Activated T-cell treated with anti-CD3 and anti-CD28 coated beads, Interleukin-2, amount 50 U/mL, for 48 hours (primary cell): ENCODE results near the gene ZCCHC10.
"Not testable (repeated sequence)": the region's sequence is repeated elsewhere in the genome, so short reads cannot be mapped to it uniquely, and the experiment has no call there.

ENCODE experiments used
- DNase-seq, 2 experiments: peaks; one replicate each; pipeline ENCODE4 v3.0.0-alpha.2; 2020

Gene ZCCHC10

DNA sequence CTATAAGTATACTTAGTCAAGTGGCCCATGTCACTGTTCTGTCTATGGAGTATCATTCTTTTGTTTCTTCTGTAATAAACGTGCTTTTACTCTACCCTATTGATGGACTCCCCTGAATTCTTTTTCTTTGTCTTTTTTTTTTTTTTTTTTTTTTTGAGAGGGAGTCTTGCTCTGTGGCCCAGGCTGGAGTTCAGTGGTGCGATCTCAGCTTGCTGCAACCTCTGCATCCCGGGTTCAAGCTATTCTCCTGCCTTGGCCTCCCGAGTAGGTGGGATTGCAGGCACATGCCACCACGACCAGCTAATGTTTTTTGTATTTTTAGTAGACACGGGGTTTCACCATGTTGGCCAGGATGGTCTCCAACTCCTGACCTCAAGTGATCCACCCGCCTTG, 53.9 kb downstream of the ZCCHC10 start:
- not testable (repeated sequence) for DNase-seq

- no peak for DNase-seq
Observed at GRCh38 chr5:132971483-132972435, 54.6 kb downstream of the ZCCHC10 start.

DNA sequence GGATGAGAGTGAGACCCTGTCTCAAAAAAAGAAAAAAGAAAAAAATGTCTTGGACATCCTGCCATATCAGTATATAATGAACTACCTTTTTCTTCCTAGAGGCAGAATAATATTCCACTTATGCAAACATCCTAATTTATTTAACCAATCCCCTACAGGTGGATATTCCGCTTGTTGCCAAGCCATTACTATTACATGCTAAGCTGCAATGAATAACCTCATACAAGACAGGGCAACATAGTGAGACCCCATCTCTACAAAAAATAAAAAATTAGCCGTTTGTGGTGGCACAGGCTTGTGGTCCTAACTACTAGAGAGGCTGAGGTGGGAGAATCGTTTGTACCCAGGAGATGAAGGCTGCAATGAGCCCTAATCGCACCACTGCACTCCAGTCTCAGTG, 61.2 kb downstream of the ZCCHC10 start:
- no peak for DNase-seq

- peak; percentile 91 to 93 for DNase-seq
Observed at GRCh38 chr5:132963171-132964104, 62.9 kb downstream of the ZCCHC10 start, which contains the start of gene AFF4. Gene AFF4, minus strand, starts transcription at chr5:132963634. Its CDS starts 26,445 bp downstream, at chr5:132937189.

DNA sequence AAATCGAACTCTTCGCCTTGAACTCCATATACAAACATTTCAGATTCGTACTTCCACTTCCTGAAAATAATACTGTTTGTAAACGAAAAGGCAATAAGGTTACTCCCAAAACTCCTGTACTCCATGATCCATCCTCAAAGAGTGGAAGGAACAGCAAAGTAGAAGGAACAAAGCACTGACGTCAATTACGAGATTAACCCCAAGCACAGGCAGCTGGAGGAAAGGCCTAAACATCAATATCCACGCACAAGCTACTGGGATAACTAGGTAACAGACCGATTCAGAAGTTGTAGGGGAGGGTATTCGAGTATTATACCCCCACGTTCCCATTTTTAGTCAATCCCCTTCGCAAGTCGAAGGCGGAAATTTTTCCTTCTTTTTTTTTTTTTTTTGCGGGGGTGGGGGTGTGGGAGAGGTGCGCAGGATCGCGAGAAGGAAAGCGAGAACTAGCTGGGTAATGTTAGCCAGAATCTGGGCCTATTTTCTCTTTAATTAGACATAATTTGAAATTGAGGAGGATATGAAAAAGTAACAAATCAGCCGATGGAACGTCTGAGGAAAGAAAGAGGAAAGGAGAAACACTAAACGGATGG, 63.8 kb downstream of the ZCCHC10 start:
- peak in 1 of 2 experiments; percentile 32 for DNase-seq

DNA sequence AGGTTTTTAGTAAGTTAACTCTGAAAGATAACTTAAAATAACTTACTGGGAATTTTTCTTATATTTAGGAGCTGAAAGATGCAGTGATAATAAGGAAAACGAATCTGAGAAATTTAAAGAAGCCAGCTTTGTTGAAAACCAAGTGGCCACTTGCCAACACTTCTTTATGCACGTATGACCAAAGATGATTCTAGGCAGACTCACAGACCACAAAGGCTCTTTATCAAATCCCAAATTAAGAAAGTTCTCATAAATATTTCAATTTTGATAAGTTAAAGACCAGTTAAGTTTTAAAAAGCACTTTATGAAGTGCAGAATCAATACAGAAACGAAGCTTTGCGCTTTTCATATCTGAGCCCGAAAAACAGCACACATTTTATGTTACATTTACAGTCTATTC, 64.5 kb downstream of the ZCCHC10 start:
- DNase-seq, result no peak

GRCh38 chr5:132961123-132961815, 65.1 kb downstream of the ZCCHC10 start:
- DNase-seq, result not testable (repeated sequence)

GRCh38 chr5:132956166-132956799, 70.1 kb downstream of the ZCCHC10 start:
- not testable (repeated sequence) for DNase-seq

GRCh38 chr5:132953710-132954109, 72.6 kb downstream of the ZCCHC10 start:
- no peak for DNase-seq

GRCh38 chr5:132952829-132953228, 73.5 kb downstream of the ZCCHC10 start:
- DNase-seq, result no peak

DNA sequence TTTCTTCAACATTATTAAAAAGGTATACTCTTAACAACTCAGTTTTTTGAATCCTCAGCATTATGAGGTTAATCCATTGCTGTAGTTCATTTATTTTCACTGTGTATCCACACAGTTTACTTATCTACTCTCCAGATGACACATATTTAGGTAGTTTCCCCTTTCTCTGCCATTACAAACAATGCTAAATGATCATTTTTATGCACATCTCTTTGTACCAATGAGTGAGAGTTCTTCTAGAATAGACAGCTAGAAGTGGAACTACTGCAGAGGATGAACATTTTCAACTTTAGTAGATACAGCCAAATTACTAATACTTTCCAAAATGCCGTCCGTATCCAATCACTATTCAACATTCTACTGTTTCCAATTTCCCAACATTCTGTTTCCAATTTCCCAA, 74.5 kb downstream of the ZCCHC10 start:
- no peak for DNase-seq

- no peak for DNase-seq
Observed at GRCh38 chr5:132949136-132949535, 77.2 kb downstream of the ZCCHC10 start.

DNA sequence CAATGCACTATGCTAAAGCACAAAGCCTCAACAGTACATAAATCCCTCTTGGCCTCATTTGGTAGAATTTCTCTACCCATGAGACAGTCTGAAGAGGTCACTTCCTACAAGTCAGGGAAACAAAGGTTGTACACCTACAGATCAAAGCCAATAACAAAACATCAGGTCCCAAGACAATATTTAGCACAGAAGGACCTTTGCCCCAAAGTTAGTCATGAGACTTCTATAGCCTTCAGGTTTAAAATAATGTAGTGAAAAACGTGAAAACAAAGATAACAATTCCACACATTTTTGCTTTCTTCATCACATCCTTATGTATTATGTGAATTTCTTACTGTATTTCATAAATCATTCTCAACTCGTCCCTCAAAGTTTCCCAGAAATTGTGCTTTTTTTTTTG, 78.7 kb downstream of the ZCCHC10 start:
- no peak for DNase-seq
